ENCODE measurements around the gene C22orf23.

Gene C22orf23

DNA sequence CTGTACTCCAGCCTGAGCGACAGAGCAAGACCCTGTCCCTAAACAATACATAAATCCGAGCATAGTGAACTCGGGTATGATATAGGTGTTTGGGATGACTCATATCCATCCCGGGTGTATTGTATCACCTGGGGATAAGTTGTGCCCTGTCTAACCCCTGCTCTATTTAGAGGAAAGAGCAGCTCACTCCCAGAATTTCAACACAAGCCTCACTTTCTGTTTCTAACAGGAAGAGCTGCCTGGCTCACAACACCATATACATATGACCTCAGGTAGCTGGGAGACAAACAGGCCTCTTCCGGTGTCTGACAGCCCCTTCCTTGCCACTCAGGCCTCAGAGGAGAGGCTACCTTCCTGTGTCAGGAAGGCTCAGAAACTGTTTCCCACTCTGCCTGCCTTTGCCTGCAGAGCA, 57.2 kb downstream of the C22orf23 start:
- no peak for DNase-seq

DNA sequence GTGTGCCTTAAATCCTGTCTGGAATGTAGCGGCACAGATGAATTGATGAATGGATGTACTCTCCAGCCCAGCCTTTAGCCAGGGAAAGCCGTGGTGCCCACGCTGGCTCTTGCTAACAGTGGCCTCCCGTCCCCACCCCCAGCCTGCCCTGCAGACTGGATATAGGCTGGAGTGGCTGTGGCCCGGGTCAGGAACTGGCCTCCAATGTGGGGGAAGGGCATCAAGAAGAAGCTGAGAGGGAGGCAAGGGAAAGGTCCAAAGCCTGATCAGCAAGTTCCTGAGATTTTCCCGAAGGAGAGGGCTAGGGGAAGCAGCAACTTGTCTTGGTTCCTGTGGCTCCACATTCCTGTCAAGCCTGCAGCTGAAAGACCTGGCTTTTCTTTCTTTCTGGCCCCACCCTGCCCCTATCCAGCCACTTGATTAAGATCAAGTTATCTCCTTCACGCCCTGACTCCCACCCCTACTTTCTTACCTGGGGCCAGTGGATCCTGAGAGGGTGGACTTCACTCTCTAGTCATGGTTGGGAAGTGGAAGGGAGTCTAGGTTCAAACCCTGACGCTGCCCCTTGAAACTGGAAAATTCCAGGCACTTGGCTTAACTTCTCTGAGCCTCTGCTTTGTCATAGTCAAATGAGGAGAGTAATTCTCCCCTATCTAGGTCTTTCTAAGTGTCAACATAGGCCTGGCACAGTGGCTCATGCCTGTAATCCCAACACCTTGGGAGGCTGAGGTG, 58.3 kb downstream of the C22orf23 start:
- DNase-seq, result no peak

DNA sequence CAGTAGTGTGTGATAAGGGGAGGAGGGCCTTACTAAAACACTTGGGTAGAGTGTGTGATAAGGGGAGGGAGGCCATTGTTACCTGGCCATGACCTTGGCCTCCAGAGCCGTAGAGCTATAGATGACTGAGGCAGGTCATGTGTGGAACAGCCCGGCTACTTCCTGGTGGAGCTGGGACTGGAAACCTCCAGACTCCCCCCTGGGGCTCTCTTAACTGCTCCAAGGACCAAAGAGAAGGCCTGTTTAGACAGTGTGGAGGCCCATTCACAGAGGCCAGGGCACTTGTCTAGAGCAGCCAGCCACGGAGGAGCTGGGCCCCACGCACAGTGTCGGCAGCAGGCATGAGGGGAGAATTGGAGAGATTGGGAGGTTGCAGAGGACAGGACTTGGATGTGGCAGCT, 59.8 kb downstream of the C22orf23 start:
- no peak for DNase-seq

All from fibroblast of skin of right biceps (primary cell).